HG02678 (cell line): Measurements from ENCODE around the gene SOAT2.
"Not testable (repeated sequence)": the region's sequence is repeated elsewhere in the genome, so short reads cannot be mapped to it uniquely, and the experiment has no call there.

Experiments used
- ATAC-seq: cut with Tn5 transposase; IDR thresholded peaks from one replicate; pipeline ENCODE4 v1.9.1; 2021; ENCODE audit warnings: mild to moderate bottlenecking, moderate library complexity; ENCODE audit not compliant: unreplicated experiment

The SOAT2 gene

DNA sequence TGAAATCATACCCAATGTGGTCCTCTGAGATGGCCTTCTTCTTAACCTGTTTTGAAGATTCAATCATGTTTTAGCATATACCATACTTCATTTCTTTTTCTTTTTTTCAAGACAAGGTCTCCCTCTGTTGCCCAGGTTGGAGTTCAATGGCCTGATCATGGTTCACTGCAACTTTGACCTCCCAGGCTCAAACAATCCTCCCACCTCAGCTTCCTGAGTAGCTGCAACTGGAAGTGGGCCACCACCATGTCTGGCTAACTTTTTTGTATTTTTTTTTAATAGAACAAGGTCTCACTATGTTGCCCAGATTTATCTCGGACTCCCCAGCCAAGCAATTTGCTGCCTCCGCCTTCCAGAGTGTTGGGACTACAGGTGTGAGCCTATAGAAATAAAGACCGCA is 30.4 kb downstream of the SOAT2 start:
- ATAC-seq = no peak

DNA sequence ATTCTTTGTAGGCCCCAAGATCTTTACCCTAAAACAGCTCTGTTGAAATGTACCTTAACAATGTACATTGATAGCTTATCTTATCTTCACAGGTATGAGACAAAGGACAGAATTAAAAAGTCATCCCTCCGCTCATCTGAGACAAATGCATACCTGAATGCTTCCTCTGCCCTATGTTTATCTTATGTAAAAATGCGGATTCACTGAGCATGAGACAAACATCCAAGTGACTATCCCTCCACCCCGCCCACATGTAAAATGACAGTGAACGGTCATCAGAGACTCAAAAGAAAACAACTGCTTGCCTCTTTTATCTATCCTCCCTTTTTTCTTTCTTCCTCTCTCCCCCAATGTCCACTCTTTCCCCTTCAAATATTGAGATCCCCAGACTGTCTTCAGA is 40.1 kb downstream of the SOAT2 start:
- no peak for ATAC-seq

DNA sequence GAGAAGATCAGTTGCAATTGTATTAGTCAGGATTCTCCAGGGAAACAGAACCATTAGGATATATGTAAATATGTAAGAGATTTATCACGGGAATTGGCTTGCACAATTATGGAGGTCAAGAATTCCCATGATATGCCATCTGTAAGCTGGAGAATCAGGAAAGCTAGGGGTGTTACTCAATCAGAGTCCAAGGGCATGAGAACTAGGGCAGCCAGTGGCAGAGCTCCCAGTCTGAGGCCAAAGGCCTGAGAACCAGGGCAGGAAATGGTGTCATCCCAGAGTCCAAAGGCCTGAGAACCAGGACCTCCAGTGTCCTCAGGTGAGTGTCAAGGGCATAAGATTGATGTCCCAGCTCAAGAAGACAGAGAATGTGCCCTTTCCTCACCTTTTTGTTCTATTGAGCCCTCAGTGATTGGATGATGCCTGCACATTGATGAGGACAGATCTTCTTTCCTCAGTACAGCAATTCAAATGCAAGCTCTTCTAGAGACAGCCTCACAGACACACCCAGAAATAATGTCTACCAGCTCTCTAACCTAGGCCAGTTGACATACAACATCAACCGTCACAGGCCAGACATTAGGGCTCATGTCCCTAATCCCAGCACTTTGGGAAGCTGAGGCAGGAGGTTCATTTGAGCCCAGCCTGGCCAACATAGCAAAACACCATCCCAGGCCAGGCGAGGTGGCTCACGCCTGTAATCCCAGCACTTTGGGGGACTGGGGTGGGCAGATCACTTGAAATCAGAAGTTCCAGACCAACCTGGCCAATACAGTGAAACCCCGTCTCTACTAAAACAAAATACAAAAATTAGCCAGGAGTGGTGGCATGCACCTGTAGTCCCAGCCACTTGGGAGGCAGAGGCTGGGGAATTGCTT is 42.3 kb downstream of the SOAT2 start:
- no peak for ATAC-seq

DNA sequence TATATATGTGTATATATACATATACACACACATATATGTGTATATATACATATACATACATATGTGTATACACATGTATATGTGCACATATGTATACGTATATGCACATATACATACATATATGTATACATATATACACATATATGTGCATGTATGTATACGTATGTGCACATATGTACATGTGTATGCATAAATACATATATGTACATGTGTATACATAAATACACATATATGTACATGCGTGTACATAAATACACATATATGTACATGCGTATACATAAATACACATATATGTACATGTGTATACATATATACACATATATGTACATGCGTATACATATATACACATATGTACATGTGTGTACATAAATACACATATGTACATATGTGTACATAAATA is 43.9 kb downstream of the SOAT2 start:
- no peak for ATAC-seq

DNA sequence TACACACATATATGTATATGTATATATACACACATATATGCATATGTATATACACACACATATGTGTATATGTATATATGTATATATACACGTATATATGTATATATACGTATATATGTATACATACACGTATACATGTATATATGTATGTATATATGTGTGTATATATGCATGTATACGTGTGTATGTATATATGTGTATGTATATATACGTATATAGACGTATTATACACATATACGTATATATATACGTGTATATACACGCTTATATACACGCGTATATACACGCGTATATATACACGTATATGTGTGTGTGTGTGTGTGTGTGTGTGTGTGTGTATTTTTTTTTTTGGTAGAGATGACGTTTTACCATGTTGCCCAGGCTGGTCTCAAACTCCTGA is 44.4 kb downstream of the SOAT2 start:
- no peak for ATAC-seq

DNA sequence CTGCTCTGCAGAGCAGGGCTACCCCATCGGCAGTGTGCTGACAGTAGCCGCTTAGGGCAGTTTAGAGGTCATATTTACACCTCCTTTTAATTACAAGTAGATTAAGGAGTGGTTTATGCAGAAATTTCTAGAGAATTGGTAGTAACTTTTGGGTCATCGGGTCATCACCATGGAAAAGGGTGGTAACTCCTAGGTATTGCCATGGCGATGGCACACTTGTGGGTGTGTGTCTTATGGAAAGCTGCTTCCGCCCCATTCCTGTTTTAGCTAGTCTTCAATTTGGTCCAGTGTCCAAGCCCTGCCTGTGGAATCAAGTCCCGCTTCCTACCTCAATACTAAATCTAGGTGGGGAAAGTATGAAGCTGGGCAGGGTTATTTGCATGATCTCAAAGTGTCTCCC is 47.8 kb downstream of the SOAT2 start:
- ATAC-seq = no peak

DNA sequence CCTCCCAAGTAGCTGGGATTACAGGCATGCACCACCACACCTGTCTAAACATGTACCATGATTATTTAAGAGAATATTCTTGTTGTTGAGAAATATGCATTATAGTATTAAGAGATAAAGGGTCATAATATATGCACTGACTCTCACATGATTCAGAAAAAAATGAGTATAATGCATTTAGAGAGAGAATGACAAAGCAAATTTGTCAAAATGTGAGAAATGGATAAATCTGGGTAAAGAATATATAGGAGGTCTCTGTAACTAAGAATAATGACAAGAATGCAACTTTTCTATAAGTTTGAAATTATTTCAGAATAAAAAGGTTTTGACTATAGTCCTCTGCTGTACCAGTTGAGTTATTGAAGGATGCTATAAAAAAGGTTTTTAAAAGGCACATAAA is 49.1 kb downstream of the SOAT2 start:
- ATAC-seq = no peak

DNA sequence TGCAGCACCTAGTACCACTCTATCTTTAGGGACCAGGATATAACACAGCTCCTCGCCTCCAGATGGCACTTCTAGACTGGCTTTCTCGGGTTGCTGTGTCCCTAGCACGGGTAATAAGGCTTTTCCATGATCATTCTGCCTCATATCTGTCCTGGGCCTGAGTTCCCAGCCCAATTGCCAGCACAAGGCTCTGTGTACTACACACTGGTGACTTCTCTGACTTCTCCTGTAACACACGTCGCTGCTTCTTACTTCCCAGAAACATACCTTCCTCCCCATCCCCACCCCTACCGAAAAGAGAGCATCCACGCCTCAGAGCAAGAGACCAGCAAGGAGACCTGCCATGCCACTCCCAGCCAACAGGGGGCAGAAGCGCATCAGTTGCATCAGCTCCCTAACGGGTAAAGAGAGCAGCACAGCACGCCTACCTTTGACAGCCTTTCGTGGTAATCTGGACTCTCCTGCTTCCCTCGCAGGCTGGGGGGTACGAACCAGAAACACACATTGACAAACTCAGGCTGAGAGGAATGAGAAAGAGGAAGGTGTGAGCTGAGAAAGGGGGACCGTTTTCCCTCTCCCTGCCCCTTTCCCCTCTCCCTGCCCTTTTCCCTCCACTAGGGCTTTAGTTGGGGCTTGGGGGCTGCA is 56.0 kb downstream of the SOAT2 start:
- no peak for ATAC-seq

DNA sequence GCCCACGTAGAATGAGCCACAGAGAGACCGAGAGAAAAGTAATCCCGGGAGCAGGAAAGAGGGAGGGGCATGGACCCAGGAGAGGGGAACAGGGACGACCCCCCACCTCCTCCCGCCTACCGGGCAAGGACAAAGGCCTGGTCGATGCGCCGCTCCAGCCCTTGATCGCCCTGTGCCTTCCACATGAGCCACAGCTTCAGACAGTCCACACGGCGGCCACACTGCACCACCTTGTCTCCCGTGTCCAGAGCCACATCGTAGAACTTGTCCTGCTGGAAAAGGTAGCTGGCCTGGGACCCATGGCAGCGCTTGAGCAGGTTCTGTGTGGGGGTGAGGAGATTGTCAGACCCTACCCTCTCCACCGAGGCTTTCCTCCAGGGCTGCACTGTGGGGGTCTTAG is 56.7 kb downstream of the SOAT2 start:
- no peak for ATAC-seq

DNA sequence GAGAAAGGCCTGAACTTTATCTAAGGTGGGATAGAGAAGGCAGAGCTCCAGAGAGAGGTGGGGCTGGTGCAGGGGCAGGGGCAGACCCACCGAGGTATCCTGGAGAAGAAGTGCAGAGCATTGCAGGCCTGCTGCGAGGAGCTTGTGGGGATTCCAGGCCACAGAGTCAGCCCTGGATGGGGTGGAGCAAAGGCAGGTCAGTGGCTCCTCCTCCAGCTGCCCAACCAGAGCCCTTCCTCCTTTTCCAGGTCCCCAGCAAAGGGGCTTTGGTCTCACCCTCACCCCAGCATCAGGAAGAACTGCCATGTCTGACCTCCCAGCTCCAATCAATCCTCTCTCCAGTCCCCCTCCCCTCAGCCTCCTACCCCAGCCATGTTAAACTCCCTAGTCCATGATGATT is 57.4 kb downstream of the SOAT2 start:
- ATAC-seq = no peak

DNA sequence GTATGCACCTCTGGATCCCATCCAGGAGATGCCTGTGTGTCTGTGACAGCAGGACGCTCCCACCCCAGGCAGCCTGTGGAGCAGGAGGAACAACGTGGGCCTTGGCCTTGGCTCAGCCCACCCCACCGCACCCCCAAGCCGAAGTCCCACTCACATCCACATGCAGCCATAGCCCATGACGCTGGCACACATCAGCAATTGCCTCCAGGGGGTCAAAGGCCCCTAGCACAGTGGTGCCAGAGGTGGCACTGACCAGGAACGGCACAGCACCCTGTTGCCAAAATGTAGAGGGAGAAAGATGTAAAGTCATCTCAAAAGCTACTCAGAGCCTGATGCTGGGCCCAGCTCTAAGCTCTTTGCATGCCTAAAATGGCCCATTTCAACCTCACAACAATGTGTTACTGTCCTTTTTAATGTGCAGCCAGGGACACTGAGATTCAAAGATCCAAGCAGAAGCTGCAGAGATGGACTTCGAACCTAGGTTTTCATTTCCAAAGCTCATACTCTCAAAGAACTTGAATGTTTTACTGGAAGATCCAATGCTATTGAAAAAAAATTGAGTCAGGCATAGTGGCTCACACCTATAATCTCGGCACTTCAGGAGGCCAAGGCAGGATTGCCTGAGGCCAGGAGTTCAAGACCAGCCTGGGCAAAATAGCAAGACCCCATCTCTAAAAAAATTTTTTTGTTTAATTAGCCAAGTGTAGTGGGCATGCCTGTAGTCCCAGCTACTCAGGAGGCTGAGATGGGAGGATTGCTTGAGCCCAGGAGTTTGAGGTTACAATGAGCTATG is 58.0 kb downstream of the SOAT2 start:
- no peak for ATAC-seq

DNA sequence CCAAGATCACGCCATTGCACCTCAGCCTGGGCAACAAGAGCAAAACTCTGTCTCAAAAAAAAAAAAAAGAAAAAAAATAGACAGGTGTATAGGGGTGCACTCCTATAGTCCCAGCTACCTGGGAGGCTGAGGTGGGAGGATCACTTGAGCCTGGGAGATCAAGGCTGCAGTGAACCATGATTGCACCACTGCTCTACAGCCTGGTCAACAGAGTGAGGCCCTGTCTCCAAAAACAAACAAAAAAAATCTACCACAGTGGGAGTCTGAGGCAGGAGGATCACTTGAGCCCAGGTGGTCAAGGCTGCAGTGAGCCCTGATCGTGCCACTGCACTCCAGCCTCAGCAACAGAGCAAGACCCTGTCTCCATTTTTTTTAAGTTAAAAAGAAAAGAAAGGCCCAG is 59.7 kb downstream of the SOAT2 start:
- ATAC-seq = not testable (repeated sequence)

DNA sequence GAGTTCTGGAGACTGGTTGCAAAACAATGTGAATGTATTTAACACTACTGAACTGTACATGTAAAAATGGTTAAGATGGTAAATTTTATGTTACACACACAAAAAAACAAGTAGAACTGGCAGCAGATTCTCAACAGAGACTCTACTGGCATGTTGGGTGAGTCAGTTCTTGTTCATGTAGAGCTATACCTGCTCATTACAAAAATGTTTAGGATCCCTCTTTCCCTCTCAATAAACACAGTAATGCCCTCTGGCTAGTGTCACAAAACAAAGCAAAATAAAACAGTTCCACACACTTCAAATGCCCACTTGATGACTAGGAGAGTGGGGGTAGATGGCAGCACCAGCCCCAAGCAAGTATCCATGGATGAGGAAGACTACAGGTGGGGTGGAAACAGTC is 63.6 kb downstream of the SOAT2 start:
- no peak for ATAC-seq

DNA sequence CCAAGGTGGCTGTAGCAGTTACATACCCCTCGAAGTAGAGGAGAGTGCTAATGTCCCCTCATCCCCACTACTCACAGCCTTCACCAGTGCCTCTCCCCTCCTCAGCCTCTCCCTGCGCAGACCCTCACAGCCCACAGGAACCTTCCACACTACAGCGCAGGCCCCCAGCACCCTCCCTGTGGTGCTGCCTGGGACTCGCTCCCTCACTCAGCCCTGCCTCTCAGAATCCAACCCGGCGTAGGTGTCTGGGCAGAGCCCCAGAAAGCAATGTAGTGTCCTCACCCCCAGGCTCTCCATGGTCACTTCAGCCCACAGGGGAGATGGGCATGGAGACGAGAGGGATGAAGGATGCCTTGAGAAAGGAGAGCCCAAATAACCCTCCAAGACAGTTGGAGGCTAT is 66.4 kb downstream of the SOAT2 start:
- ATAC-seq = no peak

DNA sequence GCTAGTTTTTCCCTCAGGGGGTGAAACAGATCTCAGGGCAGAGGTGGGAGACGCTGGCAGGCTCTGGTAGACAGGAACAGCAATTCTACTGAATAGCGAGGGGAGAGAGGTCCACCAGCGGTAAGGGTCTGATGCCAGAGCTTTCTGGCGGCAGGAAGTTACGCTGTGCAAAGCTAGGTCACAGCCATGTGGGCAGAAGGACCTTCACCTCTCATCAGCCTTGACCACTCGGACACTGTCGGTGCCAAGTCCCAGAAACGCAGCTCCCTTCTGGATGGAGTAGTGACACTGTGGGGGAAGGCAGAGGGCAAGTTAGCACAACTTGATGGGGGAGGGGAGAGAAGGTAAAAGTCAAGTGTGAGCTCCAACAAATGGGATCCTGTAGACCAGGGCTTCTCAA is 66.9 kb downstream of the SOAT2 start:
- no peak for ATAC-seq

DNA sequence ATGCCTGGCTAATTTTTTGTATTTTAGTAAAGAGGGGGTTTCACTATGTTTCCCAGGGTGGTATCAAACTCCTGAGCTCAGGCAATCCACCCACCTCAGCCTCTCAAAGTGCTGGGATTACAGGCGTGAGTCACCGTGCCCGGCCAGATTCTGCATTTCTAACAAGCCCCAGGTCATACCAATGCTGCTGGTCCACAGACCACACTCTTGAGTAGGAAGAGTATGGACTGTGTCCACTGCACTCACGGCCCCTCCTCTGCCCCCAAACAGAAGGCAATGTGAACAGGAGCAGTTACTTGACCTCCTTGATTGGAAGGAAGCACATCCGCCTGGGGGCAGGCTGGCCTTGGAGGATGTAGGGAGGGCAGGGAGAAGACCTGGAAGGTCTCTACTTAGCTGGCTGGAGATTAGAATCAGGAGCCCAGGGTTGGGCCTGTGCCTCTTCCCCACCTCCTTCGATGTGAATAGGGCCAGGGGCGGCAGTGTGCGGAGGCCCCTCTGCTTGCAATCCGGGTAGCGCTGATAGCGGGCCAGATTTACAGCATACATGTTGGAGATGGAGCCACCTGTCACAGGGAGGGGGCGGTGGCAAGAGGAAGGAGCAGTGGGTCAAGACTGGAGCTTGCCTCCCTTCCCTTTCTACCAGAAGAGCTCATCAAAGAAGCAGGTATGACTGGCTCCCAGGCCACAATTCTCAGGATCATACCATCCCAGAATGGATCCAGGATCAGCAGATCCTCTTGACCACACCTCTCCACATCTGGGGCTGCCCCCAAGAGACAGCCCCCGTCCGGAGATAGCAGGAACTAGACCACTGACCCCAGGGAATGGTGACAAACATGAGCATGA is 67.8 kb downstream of the SOAT2 start:
- ATAC-seq = no peak

DNA sequence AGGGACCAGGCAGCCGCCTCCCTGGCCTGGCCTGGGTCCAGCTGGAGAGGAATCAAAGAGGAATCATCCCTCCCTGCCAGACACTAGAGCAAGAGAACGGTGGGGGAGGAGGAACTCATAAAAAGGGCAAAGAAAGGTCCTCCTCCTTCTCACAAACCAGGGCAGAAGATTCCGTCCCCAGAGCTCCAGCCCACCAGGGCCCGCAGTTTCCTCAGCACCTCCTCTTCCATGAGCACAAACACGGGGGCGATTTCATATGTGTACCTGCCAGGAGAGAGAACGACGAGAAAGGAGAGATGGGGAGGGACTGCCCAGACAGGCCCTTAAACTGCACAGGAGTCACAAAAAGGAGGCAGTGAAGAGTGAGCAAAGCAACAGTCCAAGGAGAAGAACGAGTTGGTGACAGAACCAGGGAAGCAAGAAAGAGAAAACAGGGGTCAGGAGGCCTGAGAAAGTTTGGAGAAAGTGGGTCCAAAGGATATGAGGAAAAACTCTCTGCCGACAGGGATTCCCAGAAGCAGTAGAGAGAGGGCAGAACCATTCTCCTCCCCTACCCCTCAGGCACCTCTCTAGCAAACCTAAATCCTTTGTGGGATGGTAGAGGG is 68.5 kb downstream of the SOAT2 start:
- ATAC-seq = no peak

DNA sequence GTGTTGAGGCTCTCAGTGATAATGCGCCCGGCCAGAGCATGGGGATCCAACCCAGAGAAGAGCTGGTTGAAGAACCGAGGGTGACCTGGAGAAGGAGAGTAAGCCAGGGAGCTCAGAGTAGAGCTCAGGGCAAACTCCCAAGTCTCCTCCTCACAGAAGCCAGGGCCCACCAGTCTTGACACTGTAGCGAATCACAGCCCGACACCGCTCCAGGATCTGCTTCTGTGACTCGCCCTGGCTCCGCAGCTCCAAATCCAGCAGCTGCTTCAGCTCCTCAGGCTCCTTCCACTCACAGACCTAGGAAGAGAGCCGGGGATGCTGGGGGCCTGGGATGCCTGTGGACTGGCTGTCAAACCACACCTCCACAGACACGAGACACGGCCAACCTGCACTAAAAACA is 69.1 kb downstream of the SOAT2 start:
- ATAC-seq = no peak

DNA sequence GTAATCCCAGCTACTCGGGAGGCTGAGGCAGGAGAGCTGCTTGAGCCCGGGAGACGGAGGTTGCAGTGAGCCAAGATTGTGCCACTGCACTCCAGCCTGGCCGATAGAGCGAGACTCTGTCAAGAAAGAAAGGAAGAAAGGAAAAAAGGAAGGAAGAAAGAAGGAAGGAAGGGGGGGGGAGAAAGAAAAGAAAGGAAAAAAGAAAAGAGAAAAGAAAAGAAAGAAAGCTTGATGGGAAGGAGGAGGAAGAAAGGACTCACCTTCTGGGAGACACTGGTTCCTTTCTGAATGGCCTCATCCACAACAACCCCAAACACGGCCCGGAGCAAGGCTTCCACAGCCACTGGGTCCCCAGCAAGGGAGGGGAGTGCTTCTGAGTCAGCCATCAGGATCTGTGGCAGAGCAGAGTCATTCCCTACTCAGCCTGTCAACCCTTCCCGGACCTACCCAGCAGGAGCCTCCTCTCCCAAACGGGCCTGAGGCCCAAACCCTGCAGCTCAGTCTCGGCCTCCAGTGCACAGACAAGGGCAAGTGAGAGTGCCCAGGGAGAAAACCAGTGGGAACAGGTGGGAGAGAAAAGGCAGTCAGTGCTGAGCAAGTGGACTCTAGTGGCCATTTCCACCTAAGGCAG is 69.9 kb downstream of the SOAT2 start:
- no peak for ATAC-seq
